HepG2 (cell line): ENCODE results near the gene FEM1B. TPM values are rescaled to one million over a fixed set of nuclear protein-coding genes. Genes with fewer than 3 reads are reported as not detected.
A peak's percentile ranks its signal among the peaks of the same experiment; 100 is the strongest.

Experiments used
- HCFC1 ChIP-seq: fragments of 150-350 bp; IDR thresholded peaks from 2 replicates; pipeline ENCODE4 v1.6.1; 2014; ENCODE audit warnings: low read depth, low read length
- KDM2A ChIP-seq: sonication (generic); formaldehyde crosslinking; IDR thresholded peaks from 2 replicates; pipeline ENCODE4 v1.4.0; 2020; ENCODE audit warnings: low read depth, missing genetic modification reagents, borderline replicate concordance
- MAF1 ChIP-seq: sonication (generic); formaldehyde crosslinking; IDR thresholded peaks from 2 replicates; pipeline ENCODE4 v1.5.0; 2020; ENCODE audit warnings: missing genetic modification reagents, borderline replicate concordance
- SMYD3 ChIP-seq: sonication (generic); formaldehyde crosslinking; IDR thresholded peaks from 2 replicates; pipeline ENCODE4 v1.8.1; 2023; ENCODE audit warnings: mild to moderate bottlenecking, missing genetic modification reagents
- SRF ChIP-seq: IDR thresholded peaks from 2 replicates; pipeline ENCODE4 v1.6.1; 2011; ENCODE audit warnings: mild to moderate bottlenecking, low read depth, low read length, moderate library complexity
- ZFAT ChIP-seq: sonication (generic); formaldehyde crosslinking; conservative IDR thresholded peaks from 2 replicates; pipeline ENCODE4 v1.8.1; 2023; ENCODE audit warnings: missing genetic modification reagents, inconsistent platforms
- ZFX ChIP-seq: sonication (generic); formaldehyde crosslinking; IDR thresholded peaks from 2 replicates; pipeline ENCODE4 v1.4.0; 2020; ENCODE audit warnings: mild to moderate bottlenecking, low read depth, missing genetic modification reagents, moderate library complexity
- ZNF552 ChIP-seq: sonication (generic); formaldehyde crosslinking; IDR thresholded peaks from 2 replicates; pipeline ENCODE4 v1.9.0; 2022; ENCODE audit warnings: missing genetic modification reagents, mild to moderate bottlenecking, borderline replicate concordance
- ZNF607 ChIP-seq: sonication (generic); formaldehyde crosslinking; IDR thresholded peaks from 2 replicates; pipeline ENCODE4 v1.5.1; 2020; ENCODE audit warnings: missing genetic modification reagents, mild to moderate bottlenecking, borderline replicate concordance
- ZNF841 ChIP-seq: sonication (generic); formaldehyde crosslinking; IDR thresholded peaks from 2 replicates; pipeline ENCODE4 v1.8.1; 2023; ENCODE audit warnings: missing genetic modification reagents, borderline replicate concordance
- polyA plus RNA-seq, 8 experiments: library from polyadenylated mRNA; depleted of rRNA in 3 of 8; stranded (reverse) in 7 of 8; unstranded in 1 of 8; fragments of >200 nt; fragmentation: Illumina TruSeq in 4 of 8; extraction: Trizol in 4 of 8; gene quantifications; 2 replicates each; pipeline versions ENCODE4 v1.2.1 to v1.2.3, GENCODE V29; 2011 to 2016; ENCODE audit warnings: low read depth in 4 of 8, missing spikeins in 1 of 8, mixed read lengths in 1 of 8; ENCODE audit not compliant: insufficient read depth in 1 of 8
- total RNA-seq, 5 experiments: library from RNA; depleted of rRNA; stranded (reverse); fragments of >200 nt; fragmentation: Illumina TruSeq; extraction: Trizol; gene quantifications; 2 replicates each; pipeline ENCODE4 v1.2.3, GENCODE V29; 2016; ENCODE audit warnings: low read depth in 1 of 5
- TF ChIP-seq, protein P1 (sequence below): sonication (generic); formaldehyde crosslinking; conservative IDR thresholded peaks from 2 replicates; pipeline ENCODE4 v1.4.0; 2020; ENCODE audit warnings: missing genetic modification reagents
- TF ChIP-seq, protein P2 (sequence below): sonication (generic); formaldehyde crosslinking; IDR thresholded peaks from 2 replicates; pipeline ENCODE4 v1.4.0; 2020; ENCODE audit warnings: missing genetic modification reagents

FEM1B gene
- total and polyA plus RNA-seq, 2 of the 13 experiments (the other 11 are each of a cell fraction or from before 2014, with no cell fraction given): 38.1 to 40.0 TPM

DNA sequence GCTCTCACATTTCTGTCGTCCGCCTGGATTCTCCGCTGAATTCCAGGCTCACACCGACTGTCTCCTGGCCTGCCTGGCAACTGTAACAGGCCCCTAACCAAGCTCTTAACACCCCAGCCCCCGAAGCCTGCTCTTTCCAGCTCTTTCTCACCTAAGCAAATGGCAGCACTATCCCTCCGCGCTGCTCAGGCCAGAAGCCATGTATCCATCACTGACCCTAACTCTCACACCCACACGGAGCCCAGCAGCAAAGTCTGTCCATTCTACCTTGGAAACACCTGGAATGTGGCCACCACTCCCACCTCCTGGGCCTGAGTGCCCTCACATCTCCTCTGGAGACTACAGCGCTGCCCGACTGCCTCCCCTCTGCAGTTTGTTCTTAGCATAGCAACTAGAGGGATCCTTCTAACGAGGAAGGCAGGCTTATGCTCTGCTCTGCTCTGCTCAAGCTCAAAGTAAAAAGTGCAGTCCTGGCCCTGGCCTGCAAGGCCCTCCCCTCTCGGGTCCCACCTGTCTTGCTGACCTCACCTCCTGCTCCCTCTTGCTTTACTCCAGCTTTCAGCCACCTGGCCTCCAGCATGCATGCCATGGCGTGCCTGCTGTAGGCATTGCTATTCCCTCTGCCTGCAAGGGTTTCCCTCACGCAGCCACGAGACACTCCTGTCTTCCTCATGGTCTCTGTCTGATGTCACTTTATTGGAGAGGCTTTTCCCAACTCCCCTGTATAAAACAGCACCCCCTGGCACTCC lies 27.2 kb downstream of the FEM1B start (continued):
- TF ChIP-seq ZNF552 (CRISPR knock-in tag) (no peak), ZNF841 (CRISPR knock-in tag) (no peak), ZFX (CRISPR knock-in tag) (peak; percentile 19; the same call in 1 of the 2 replicates), HCFC1 (no peak), KDM2A (CRISPR knock-in tag) (no peak), MAF1 (CRISPR knock-in tag) (no peak), ZNF607 (no peak), SRF (no peak), SMYD3 (CRISPR knock-in tag) (no peak), ZFAT (CRISPR knock-in tag) (no peak)
- TF ChIP-seq, protein P1, sequence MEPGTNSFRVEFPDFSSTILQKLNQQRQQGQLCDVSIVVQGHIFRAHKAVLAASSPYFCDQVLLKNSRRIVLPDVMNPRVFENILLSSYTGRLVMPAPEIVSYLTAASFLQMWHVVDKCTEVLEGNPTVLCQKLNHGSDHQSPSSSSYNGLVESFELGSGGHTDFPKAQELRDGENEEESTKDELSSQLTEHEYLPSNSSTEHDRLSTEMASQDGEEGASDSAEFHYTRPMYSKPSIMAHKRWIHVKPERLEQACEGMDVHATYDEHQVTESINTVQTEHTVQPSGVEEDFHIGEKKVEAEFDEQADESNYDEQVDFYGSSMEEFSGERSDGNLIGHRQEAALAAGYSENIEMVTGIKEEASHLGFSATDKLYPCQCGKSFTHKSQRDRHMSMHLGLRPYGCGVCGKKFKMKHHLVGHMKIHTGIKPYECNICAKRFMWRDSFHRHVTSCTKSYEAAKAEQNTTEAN (CRISPR knock-in tag): no peak
- TF ChIP-seq, protein P2, sequence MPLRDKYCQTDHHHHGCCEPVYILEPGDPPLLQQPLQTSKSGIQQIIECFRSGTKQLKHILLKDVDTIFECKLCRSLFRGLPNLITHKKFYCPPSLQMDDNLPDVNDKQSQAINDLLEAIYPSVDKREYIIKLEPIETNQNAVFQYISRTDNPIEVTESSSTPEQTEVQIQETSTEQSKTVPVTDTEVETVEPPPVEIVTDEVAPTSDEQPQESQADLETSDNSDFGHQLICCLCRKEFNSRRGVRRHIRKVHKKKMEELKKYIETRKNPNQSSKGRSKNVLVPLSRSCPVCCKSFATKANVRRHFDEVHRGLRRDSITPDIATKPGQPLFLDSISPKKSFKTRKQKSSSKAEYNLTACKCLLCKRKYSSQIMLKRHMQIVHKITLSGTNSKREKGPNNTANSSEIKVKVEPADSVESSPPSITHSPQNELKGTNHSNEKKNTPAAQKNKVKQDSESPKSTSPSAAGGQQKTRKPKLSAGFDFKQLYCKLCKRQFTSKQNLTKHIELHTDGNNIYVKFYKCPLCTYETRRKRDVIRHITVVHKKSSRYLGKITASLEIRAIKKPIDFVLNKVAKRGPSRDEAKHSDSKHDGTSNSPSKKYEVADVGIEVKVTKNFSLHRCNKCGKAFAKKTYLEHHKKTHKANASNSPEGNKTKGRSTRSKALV (CRISPR knock-in tag): no peak
